Left forelimb (tissue), 1 donor: ENCODE measurements around the gene KDM4B.

Experiments
- DNase-seq: peaks from one replicate; pipeline ENCODE4 v3.0.0-alpha.2; 2018; ENCODE audit warnings: low spot score

Gene KDM4B

GRCh38 chr19:4984438-4984990 is 15.6 kb downstream of the KDM4B start:
- DNase-seq, result no peak

- DNase-seq, result no peak
Measured at GRCh38 chr19:4985551-4985991, 16.7 kb downstream of the KDM4B start.

GRCh38 chr19:4986056-4986455 is 17.1 kb downstream of the KDM4B start:
- no peak for DNase-seq

GRCh38 chr19:4986471-4986891 is 17.6 kb downstream of the KDM4B start:
- no peak for DNase-seq

GRCh38 chr19:4987256-4987655 is 18.3 kb downstream of the KDM4B start:
- no peak for DNase-seq

- DNase-seq, result no peak
Measured at GRCh38 chr19:4987692-4988370, 18.9 kb downstream of the KDM4B start.

GRCh38 chr19:4988770-4989251 is 19.9 kb downstream of the KDM4B start:
- no peak for DNase-seq

- DNase-seq, result no peak
Measured at GRCh38 chr19:4990306-4990705, 21.4 kb downstream of the KDM4B start.

- DNase-seq, result no peak
Measured at GRCh38 chr19:4991538-4991937, 22.6 kb downstream of the KDM4B start.

- no peak for DNase-seq
Measured at GRCh38 chr19:4991996-4992698, 23.2 kb downstream of the KDM4B start.

GRCh38 chr19:4993683-4994082 is 24.8 kb downstream of the KDM4B start:
- DNase-seq, result no peak

- no peak for DNase-seq
Measured at GRCh38 chr19:4996701-4997100, 27.8 kb downstream of the KDM4B start.

GRCh38 chr19:4997297-4997696 is 28.4 kb downstream of the KDM4B start:
- DNase-seq, result no peak

- no peak for DNase-seq
Measured at GRCh38 chr19:5000120-5000611, 31.3 kb downstream of the KDM4B start.

- no peak for DNase-seq
Measured at GRCh38 chr19:5001615-5002014, 32.7 kb downstream of the KDM4B start.

- no peak for DNase-seq
Measured at GRCh38 chr19:5002143-5002542, 33.2 kb downstream of the KDM4B start.

GRCh38 chr19:5003781-5004180 is 34.9 kb downstream of the KDM4B start:
- DNase-seq, result no peak

GRCh38 chr19:5005096-5005495 is 36.2 kb downstream of the KDM4B start:
- DNase-seq, result no peak

- no peak for DNase-seq
Measured at GRCh38 chr19:5006201-5006600, 37.3 kb downstream of the KDM4B start.

GRCh38 chr19:5006821-5007220 is 37.9 kb downstream of the KDM4B start:
- no peak for DNase-seq

GRCh38 chr19:5011476-5012238 is 42.7 kb downstream of the KDM4B start:
- DNase-seq, result no peak
